SK-N-SH (cell line): ENCODE data around the gene ZFAND6. TPM values are rescaled to one million over a fixed set of nuclear protein-coding genes. Genes with fewer than 3 reads are reported as not detected.

ENCODE experiments used
- CTCF ChIA-PET: fragments of 300-600, 350-600 bp; formaldehyde crosslinking; extraction: SDS; loops from one replicate; lab custom pipeline; 2021; lab: Yijun Ruan, JAX
- POLR2A ChIA-PET: fragments of 350-600 bp; sonication (Branson Sonifier 250); formaldehyde crosslinking; extraction: SDS; loops from one replicate; lab custom pipeline; 2020; ENCODE audit warnings: antibody characterized with exemption, inconsistent platforms; lab: Yijun Ruan, JAX
- DNase-seq: peaks from one replicate; pipeline ENCODE4 v3.0.0; 2012
- H2AFZ ChIP-seq: fragments of 200-600 bp; sonication (generic); 2 replicates; pipeline ENCODE4 v1.8.1; 2016; ENCODE audit warnings: antibody characterized with exemption, mild to moderate bottlenecking, low read depth
- H3F3A ChIP-seq: fragments of 200-600 bp; sonication (generic); replicated peaks from 2 replicates; pipeline ENCODE3; 2016; ENCODE audit warnings: antibody characterized with exemption, mild to moderate bottlenecking; ENCODE audit not compliant: insufficient read depth
- H3K27ac ChIP-seq, 2 experiments: fragments of 200-500 bp in 1 of 2; fragments of 200-600 bp in 1 of 2; sonication (Bioruptor generic) in 1 of 2; sonication (generic), shearing (Covaris generic) in 1 of 2; 2 replicates each; pipeline versions ENCODE4 v1.5.1 to v1.6.1; 2014 to 2016; ENCODE audit warnings: low read depth in 2 of 2, inconsistent platforms in 1 of 2, low read length in 1 of 2, mild to moderate bottlenecking in 1 of 2, mixed read lengths in 1 of 2
- H3K27me3 ChIP-seq: fragments of 200-600 bp; sonication (generic), shearing (Covaris generic); 2 replicates; pipeline ENCODE4 v1.6.1; 2016; ENCODE audit warnings: mixed run types; ENCODE audit not compliant: insufficient read depth
- H3K36me3 ChIP-seq, 2 experiments: fragments of 200-500 bp in 1 of 2; fragments of 200-600 bp in 1 of 2; sonication (Bioruptor generic) in 1 of 2; sonication (generic) in 1 of 2; replicated peaks in 1 of 2; 2 replicates each; pipeline versions ENCODE3 to v1.5.1; 2014 to 2016; ENCODE audit warnings: low read length in 1 of 2, mild to moderate bottlenecking in 1 of 2; ENCODE audit not compliant: insufficient read depth in 2 of 2, control insufficient read depth in 1 of 2
- H3K4me1 ChIP-seq, 2 experiments: fragments of 200-500 bp in 1 of 2; fragments of 200-600 bp in 1 of 2; sonication (Bioruptor generic) in 1 of 2; sonication (generic), shearing (Covaris generic) in 1 of 2; 2 replicates each; pipeline versions ENCODE4 v1.5.1 to v1.6.1; 2014 to 2016; ENCODE audit warnings: low read depth in 1 of 2, low read length in 1 of 2, mixed run types in 1 of 2; ENCODE audit not compliant: insufficient read depth in 2 of 2, control insufficient read depth in 1 of 2
- H3K4me2 ChIP-seq: fragments of 200-600 bp; sonication (generic), shearing (Covaris generic); 2 replicates; pipeline ENCODE4 v1.6.1; 2017; ENCODE audit warnings: mixed run types
- H3K4me3 ChIP-seq, 2 experiments: fragments of 200-500 bp in 1 of 2; fragments of 200-600 bp in 1 of 2; sonication (Bioruptor generic) in 1 of 2; sonication (generic), shearing (Covaris generic) in 1 of 2; 2 replicates each; pipeline versions ENCODE4 v1.5.1 to v1.8.1; 2014 to 2016; ENCODE audit warnings: low read depth in 2 of 2, inconsistent platforms in 1 of 2, low read length in 1 of 2, mild to moderate bottlenecking in 1 of 2, mixed read lengths in 1 of 2, moderate library complexity in 1 of 2
- H3K79me2 ChIP-seq: fragments of 200-600 bp; sonication (generic); 2 replicates; pipeline ENCODE4 v1.8.1; 2017; ENCODE audit warnings: mild to moderate bottlenecking; ENCODE audit not compliant: insufficient read depth
- H3K9ac ChIP-seq: fragments of 200-600 bp; sonication (generic); 2 replicates; pipeline ENCODE4 v1.6.1; 2017; ENCODE audit warnings: mixed run types
- H3K9me2 ChIP-seq: fragments of 200-600 bp; sonication (generic); 2 replicates; pipeline ENCODE4 v1.6.1; 2017; ENCODE audit warnings: mixed run types
- H3K9me3 ChIP-seq: fragments of 200-600 bp; sonication (generic); 2 replicates; pipeline ENCODE4 v1.6.1; 2017; ENCODE audit warnings: mixed run types, mild to moderate bottlenecking, moderate library complexity
- H4K20me1 ChIP-seq: fragments of 200-600 bp; sonication (generic); 2 replicates; pipeline ENCODE4 v1.6.1; 2017; ENCODE audit warnings: mild to moderate bottlenecking, mixed run types; ENCODE audit not compliant: insufficient read depth
- CHD2 ChIP-seq: fragments of 150-350 bp; IDR thresholded peaks from 2 replicates; pipeline ENCODE4 v1.6.1; 2018; ENCODE audit warnings: low read length; ENCODE audit not compliant: partially characterized antibody
- CTCF ChIP-seq: fragments of 200-600 bp; sonication (generic); IDR thresholded peaks from 2 replicates; pipeline ENCODE4 v1.6.1; 2017; ENCODE audit warnings: antibody characterized with exemption, mild to moderate bottlenecking, moderate library complexity
- ELF1 ChIP-seq: IDR thresholded peaks from 2 replicates; pipeline ENCODE4 v1.4.0; 2012
- EP300 ChIP-seq, 2 experiments: IDR thresholded peaks; 2 replicates each; pipeline versions ENCODE4 v1.4.0 to v1.6.1; 2012; ENCODE audit warnings: borderline replicate concordance in 1 of 2, low read depth in 1 of 2, low read length in 1 of 2
- EZH2phosphoT487 ChIP-seq: fragments of 200-600 bp; sonication (generic); IDR thresholded peaks from 2 replicates; pipeline ENCODE4 v1.6.1; 2017; ENCODE audit warnings: low read depth, mixed run types, mild to moderate bottlenecking, antibody characterized with exemption, moderate library complexity, borderline replicate concordance
- FOXJ3 ChIP-seq: sonication (generic); formaldehyde crosslinking; IDR thresholded peaks from 2 replicates; pipeline ENCODE4 v1.5.1; 2020; ENCODE audit warnings: mild to moderate bottlenecking, missing genetic modification reagents
- GATA2 ChIP-seq: sonication (generic); formaldehyde crosslinking; IDR thresholded peaks from 2 replicates; pipeline ENCODE4 v1.5.0; 2020; ENCODE audit warnings: mild to moderate bottlenecking, missing genetic modification reagents
- MAX ChIP-seq: IDR thresholded peaks from 2 replicates; pipeline ENCODE4 v1.4.0; 2012; ENCODE audit warnings: low read depth
- NFIC ChIP-seq: IDR thresholded peaks from 2 replicates; pipeline ENCODE4 v1.4.0; 2012; ENCODE audit warnings: borderline replicate concordance
- PBX3 ChIP-seq: IDR thresholded peaks from 2 replicates; pipeline ENCODE4; 2012
- POLR2AphosphoS5 ChIP-seq: IDR thresholded peaks from 2 replicates; pipeline ENCODE4 v1.6.1; 2012; ENCODE audit warnings: low read depth, low read length
- RAD21 ChIP-seq: IDR thresholded peaks from 2 replicates; pipeline ENCODE4 v1.6.1; 2012; ENCODE audit warnings: mild to moderate bottlenecking, low read length
- REST ChIP-seq: IDR thresholded peaks from 2 replicates; pipeline ENCODE4 v1.6.1; 2012; ENCODE audit warnings: mild to moderate bottlenecking, low read depth, low read length, moderate library complexity
- RXRA ChIP-seq: IDR thresholded peaks from 2 replicates; pipeline ENCODE4 v1.4.0; 2012; ENCODE audit warnings: low read depth, mild to moderate bottlenecking, borderline replicate concordance
- SIN3A ChIP-seq: IDR thresholded peaks from 2 replicates; pipeline ENCODE4 v1.6.1; 2012; ENCODE audit warnings: low read depth, mild to moderate bottlenecking, low read length, moderate library complexity, borderline replicate concordance
- TCF12 ChIP-seq: IDR thresholded peaks from 2 replicates; pipeline ENCODE4 v1.4.0; 2012
- TEAD4 ChIP-seq: IDR thresholded peaks from 2 replicates; pipeline ENCODE4 v1.4.0; 2012; ENCODE audit warnings: mild to moderate bottlenecking, borderline replicate concordance; ENCODE audit not compliant: insufficient read depth
- USF2 ChIP-seq: fragments of 150-350 bp; IDR thresholded peaks from 2 replicates; pipeline ENCODE4 v1.6.1; 2017; ENCODE audit warnings: antibody characterized with exemption, low read length, low read depth, borderline replicate concordance
- ZBTB33 ChIP-seq: IDR thresholded peaks from 2 replicates; pipeline ENCODE4 v1.4.0; 2012; ENCODE audit warnings: low read depth, borderline replicate concordance
- WGBS: methylation state at CpG from one replicate; pipeline ENCODE4 v1.1.6; 2017; ENCODE audit warnings: low lambda C conversion rate; 5-methylcytosine and 5-hydroxymethylcytosine counted together
- polyA plus RNA-seq, 3 experiments: library from polyadenylated mRNA; depleted of rRNA; stranded (reverse); fragments of >200 nt; gene quantifications; 2 replicates each; pipeline ENCODE4 v1.2.3, GENCODE V29; 2012

The ZFAND6 gene
- polyA plus RNA-seq, 1 of the 3 experiments (the other 2 are of a cell fraction) = 90.1 TPM

- Histone ChIP-seq H4K20me1 (peaks cover 10% of the 10 kb centered on the region), H3K79me2 (peaks cover 52% of the 10 kb centered on the region), H3K4me2 (no peak overlapping the region), H3K9me2 (no peaks in the 10 kb centered on the region), H3K4me1 (peaks cover 0 to 10% of the 10 kb centered on the region in 2 experiments; a peak in 2 of 4 replicates), H3K4me3 (no peak overlapping the region), H3K27me3 (no peaks in the 10 kb centered on the region), H3K9me3 (no peaks in the 10 kb centered on the region), H2AFZ (no peak overlapping the region), H3K9ac (no peak overlapping the region), H3F3A (no peaks in the 10 kb centered on the region), H3K36me3 (no peaks in the 10 kb centered on the region), H3K27ac (no peak overlapping the region)
- no peak for TF ChIP-seq REST
- no peak for TF ChIP-seq RXRA
- no peak for TF ChIP-seq ZBTB33
- no peak for TF ChIP-seq EP300 (IDR thresholded peaks at IDR 0.05; ENCODE audit: borderline replicate concordance in 1 of 2, low read depth in 1 of 2, low read length in 1 of 2)
- no peak for TF ChIP-seq FOXJ3
- no peak for TF ChIP-seq MAX
- TF ChIP-seq TEAD4 = no peak
- no peak for TF ChIP-seq GATA2 (CRISPR knock-in tag)
- TF ChIP-seq POLR2AphosphoS5 = no peak
- no peak for TF ChIP-seq ELF1
- no peak for TF ChIP-seq RAD21
- no peak for TF ChIP-seq CHD2
- TF ChIP-seq PBX3 = no peak
- TF ChIP-seq EZH2phosphoT487 = no peak
- TF ChIP-seq SIN3A = no peak
- TF ChIP-seq CTCF = no peak
- no peak for TF ChIP-seq TCF12
- no peak for TF ChIP-seq USF2
- no peak for TF ChIP-seq NFIC
- WGBS = 100% methylated on average over 1 of the region's 1 CpG
- ChIA-PET CTCF (no interaction called here), POLR2A (no interaction called here)
- no peak for DNase-seq
Observed at GRCh38 chr15:80115021-80115420, 55.5 kb downstream of the ZFAND6 start.
